Suprapubic skin (tissue), 3 donors: Measurements from ENCODE around the gene CCDC9B.

Experiments
- EP300 ChIP-seq: sonication (generic); formaldehyde crosslinking; IDR thresholded peaks from one replicate; pipeline ENCODE4 v1.6.1; 2017; ENCODE audit warnings: antibody characterized with exemption
- TF ChIP-seq, protein P1 (sequence below), 2 donors: fragments of 200-600 bp in 1 of 2; fragments of 450-650 bp in 1 of 2; sonication (generic) in 1 of 2; IDR thresholded peaks; one replicate each; pipeline ENCODE4 v1.5.1; 2016 to 2019; ENCODE audit warnings: antibody characterized with exemption in 2 of 2, mild to moderate bottlenecking in 1 of 2, moderate library complexity in 1 of 2

DNA sequence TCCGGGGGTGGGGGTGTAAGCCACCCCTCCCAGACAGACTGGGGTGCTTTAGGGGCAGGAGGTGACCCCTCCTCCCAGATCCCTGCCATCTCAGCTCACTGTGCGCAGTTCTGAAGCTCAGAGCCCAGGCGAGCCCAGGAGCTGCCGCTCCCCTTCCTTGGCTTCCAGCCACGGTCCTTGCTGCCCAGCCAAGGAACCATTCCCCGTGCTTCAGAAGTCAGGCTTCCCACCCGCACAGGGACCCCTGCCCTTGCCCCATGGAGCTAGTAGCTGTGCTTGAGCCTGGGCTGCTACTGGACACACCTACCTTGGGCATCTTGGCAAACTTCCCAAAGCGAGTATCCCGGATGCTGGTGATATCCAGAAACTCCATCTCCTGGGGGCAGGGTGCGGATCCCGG lies 37.8 kb downstream of the CCDC9B start:
- TF ChIP-seq, protein P1, sequence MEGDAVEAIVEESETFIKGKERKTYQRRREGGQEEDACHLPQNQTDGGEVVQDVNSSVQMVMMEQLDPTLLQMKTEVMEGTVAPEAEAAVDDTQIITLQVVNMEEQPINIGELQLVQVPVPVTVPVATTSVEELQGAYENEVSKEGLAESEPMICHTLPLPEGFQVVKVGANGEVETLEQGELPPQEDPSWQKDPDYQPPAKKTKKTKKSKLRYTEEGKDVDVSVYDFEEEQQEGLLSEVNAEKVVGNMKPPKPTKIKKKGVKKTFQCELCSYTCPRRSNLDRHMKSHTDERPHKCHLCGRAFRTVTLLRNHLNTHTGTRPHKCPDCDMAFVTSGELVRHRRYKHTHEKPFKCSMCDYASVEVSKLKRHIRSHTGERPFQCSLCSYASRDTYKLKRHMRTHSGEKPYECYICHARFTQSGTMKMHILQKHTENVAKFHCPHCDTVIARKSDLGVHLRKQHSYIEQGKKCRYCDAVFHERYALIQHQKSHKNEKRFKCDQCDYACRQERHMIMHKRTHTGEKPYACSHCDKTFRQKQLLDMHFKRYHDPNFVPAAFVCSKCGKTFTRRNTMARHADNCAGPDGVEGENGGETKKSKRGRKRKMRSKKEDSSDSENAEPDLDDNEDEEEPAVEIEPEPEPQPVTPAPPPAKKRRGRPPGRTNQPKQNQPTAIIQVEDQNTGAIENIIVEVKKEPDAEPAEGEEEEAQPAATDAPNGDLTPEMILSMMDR (IDR thresholded peaks at IDR 0.05) = no peak
- TF ChIP-seq EP300 = no peak
